PFSK-1 (cell line): ENCODE data around the gene CNGB1.

ENCODE experiments used
- FOXP2 ChIP-seq: optimal IDR thresholded peaks from 2 replicates; pipeline ENCODE3; 2011; ENCODE audit warnings: borderline replicate concordance, control low read depth, inconsistent platforms; ENCODE audit not compliant: insufficient read depth; ENCODE audit errors: extremely low read length, extremely low read depth
- POLR2AphosphoS5 ChIP-seq: IDR thresholded peaks from 2 replicates; pipeline ENCODE4 v1.6.1; 2012; ENCODE audit warnings: low read depth, mild to moderate bottlenecking, control low read depth, low read length, moderate library complexity
- SIN3A ChIP-seq: IDR thresholded peaks from 2 replicates; pipeline ENCODE4 v1.6.1; 2012; ENCODE audit warnings: mild to moderate bottlenecking, low read length, moderate library complexity, borderline replicate concordance; ENCODE audit not compliant: insufficient read depth
- TAF1 ChIP-seq: IDR thresholded peaks from 2 replicates; pipeline ENCODE4 v1.6.1; 2012; ENCODE audit warnings: low read length, control low read depth, borderline replicate concordance; ENCODE audit not compliant: insufficient read depth
- TF ChIP-seq, protein P1 (sequence below), 2 experiments: IDR thresholded peaks; 2 replicates each; pipeline versions ENCODE4 v1.6.1 to v1.8.0; 2011 to 2012; ENCODE audit warnings: low read depth in 2 of 2, low read length in 2 of 2, control low read depth in 1 of 2, inconsistent platforms in 1 of 2, mild to moderate bottlenecking in 1 of 2, moderate library complexity in 1 of 2; ENCODE audit not compliant: insufficient read depth in 1 of 2

The CNGB1 gene

DNA sequence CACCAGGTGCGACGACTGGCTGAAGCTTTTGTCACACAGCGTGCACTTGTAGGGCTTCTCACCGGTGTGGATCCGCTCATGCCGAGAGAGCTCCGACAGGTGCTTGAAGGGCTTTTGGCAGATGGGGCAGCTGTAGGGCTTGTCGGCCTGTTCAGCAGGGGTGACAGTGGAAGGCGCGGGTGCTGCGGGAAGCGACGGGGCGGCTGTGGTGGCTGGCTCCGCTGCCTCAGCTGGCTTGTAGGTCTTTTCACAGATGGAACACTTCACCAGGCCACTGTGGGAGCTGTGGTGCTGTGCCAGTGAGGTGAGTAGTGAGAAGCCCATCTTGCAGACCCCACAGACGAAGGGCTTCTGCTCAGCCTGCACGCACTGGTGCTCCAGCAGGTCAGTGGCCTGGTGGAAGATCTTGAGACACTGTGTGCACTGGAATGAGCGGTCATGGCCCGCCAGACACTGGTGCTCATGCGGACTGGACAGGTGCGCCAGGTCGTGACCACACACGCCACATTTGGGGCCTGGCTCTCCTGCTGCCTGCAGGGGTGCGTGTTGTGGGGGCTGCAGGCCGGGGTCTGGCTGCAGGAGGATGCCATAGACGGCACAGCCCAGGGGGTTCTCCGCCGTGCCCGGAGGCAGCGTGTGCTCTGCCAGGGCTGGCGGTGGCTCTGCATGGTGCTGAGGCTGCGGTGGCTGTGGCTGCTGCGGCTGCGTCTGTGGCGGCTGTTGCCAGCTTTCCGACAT, 26.8 kb upstream of the CNGB1 start:
- no peak for TF ChIP-seq SIN3A
- TF ChIP-seq FOXP2: no peak
- no peak for TF ChIP-seq POLR2AphosphoS5

GRCh38 chr16:57997176-57997527, 26.2 kb upstream of the CNGB1 start:
- TF ChIP-seq, protein P1, sequence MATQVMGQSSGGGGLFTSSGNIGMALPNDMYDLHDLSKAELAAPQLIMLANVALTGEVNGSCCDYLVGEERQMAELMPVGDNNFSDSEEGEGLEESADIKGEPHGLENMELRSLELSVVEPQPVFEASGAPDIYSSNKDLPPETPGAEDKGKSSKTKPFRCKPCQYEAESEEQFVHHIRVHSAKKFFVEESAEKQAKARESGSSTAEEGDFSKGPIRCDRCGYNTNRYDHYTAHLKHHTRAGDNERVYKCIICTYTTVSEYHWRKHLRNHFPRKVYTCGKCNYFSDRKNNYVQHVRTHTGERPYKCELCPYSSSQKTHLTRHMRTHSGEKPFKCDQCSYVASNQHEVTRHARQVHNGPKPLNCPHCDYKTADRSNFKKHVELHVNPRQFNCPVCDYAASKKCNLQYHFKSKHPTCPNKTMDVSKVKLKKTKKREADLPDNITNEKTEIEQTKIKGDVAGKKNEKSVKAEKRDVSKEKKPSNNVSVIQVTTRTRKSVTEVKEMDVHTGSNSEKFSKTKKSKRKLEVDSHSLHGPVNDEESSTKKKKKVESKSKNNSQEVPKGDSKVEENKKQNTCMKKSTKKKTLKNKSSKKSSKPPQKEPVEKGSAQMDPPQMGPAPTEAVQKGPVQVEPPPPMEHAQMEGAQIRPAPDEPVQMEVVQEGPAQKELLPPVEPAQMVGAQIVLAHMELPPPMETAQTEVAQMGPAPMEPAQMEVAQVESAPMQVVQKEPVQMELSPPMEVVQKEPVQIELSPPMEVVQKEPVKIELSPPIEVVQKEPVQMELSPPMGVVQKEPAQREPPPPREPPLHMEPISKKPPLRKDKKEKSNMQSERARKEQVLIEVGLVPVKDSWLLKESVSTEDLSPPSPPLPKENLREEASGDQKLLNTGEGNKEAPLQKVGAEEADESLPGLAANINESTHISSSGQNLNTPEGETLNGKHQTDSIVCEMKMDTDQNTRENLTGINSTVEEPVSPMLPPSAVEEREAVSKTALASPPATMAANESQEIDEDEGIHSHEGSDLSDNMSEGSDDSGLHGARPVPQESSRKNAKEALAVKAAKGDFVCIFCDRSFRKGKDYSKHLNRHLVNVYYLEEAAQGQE (IDR thresholded peaks at IDR 0.05; ENCODE audit: insufficient read depth in 1 of 2, low read depth in 2 of 2, low read length in 2 of 2): no peak
- TF ChIP-seq FOXP2: no peak

DNA sequence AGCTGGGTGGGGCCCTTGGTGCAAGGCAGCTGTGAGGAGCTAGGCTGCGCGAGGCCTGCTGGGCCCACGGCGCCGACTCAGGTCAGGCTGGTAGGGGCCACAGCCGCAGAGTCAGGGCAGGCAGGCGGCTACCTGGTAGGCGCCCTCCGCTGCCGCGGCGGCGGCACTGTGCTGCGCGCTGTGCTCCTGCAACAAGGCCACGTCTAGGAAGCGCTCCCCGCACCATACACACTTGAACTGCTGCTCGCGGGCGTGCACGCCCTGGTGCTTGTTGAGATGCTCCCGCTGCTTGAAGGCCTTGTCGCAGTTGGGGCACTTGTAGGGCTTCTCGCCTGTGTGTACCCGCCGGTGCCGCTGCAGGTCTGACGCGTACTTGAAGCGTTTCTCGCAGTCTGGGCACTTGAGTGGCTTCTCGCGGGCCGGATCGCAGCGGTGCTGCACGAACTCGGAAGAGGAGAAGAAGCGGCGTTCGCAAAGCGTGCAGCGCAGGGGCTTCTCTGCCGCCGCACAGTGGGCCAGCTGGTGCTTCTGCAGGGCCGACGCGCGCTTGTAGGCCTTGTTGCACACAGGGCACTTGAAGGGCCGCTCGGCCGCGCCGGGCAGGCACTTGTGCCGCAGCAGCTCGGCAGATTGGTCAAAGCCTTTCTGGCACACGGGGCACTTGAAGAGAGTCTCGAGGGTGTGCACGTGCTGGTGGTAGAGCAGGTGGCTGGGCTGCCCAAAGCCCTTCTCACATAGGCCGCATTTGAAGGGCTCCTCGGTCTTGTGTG, 25.7 kb upstream of the CNGB1 start:
- TF ChIP-seq TAF1 (no peak), POLR2AphosphoS5 (no peak), FOXP2 (no peak), SIN3A (no peak)
- TF ChIP-seq, protein P1 (IDR thresholded peaks at IDR 0.05; ENCODE audit: insufficient read depth in 1 of 2, low read depth in 2 of 2, low read length in 2 of 2): no peak

GRCh38 chr16:57995721-57996405, 24.9 kb upstream of the CNGB1 start:
- no peak for TF ChIP-seq SIN3A
- TF ChIP-seq, protein P1 (IDR thresholded peaks at IDR 0.05; ENCODE audit: insufficient read depth in 1 of 2, low read depth in 2 of 2, low read length in 2 of 2): no peak
- no peak for TF ChIP-seq POLR2AphosphoS5
- no peak for TF ChIP-seq FOXP2
- no peak for TF ChIP-seq TAF1

GRCh38 chr16:57994778-57995177, 23.9 kb upstream of the CNGB1 start:
- TF ChIP-seq, protein P1 (IDR thresholded peaks at IDR 0.05; ENCODE audit: insufficient read depth in 1 of 2, low read depth in 2 of 2, low read length in 2 of 2): no peak
- no peak for TF ChIP-seq FOXP2
- no peak for TF ChIP-seq POLR2AphosphoS5
- no peak for TF ChIP-seq SIN3A
- no peak for TF ChIP-seq TAF1
